ENCODE results near the gene CITED1. TPM values are rescaled to one million over a fixed set of nuclear protein-coding genes. Genes with fewer than 3 reads are reported as not detected.

CITED1 gene
- polyA plus RNA-seq, 2 donors: 0.12 to 0.18 TPM

DNA sequence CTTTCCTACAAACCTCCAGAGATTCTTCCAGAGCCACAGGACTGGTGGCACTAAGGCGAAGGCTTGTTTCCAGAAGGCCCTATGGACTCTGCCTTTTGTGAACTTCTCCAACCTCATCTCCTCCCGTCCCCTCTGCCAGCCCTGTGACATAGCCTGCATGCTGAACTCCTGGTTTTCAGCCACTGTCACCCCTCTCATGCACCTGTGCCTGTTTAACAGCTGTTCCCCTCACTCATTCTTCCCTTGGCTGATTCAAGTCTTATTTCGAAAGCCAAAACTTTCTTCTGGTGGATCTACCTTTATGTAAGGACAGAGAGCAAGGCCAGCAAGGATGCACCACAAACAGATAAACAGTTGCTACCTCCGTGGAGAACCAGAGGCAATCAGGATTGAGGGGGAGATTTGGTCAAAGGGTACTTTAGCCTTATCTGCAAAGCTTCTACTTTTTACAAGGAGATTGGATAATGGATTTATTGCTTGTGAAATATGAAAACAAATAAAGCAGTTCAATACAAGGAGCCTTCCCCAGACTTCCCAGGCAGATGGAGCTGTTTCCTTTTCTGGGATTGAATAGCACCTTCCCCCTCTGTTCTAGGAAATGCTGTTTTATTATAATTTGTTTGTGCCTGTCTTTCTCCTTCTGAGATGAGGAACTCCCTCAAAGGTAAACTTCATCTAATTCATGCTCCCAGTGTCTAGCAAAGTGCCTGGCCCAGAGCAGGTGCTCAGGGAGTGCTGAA, 5.7 kb downstream of the CITED1 start:
- Histone ChIP-seq H3K27me3 (ENCODE audit: control insufficient read depth in 1 of 2, insufficient read depth in 2 of 2, low read length in 2 of 2) (peaks cover 0 to 7% of the 10 kb centered on the region in 2 donors), H3K36me3 (ENCODE audit: control insufficient read depth in 2 of 2, insufficient read depth in 2 of 2, low read length in 1 of 2) (no peaks in the 10 kb centered on the region), H3K4me1 (ENCODE audit: control insufficient read depth in 2 of 2, insufficient read depth in 2 of 2, low read length in 1 of 2) (peaks cover 0 to 2% of the 10 kb centered on the region in 2 donors), H3K4me3 (ENCODE audit: low read depth in 1 of 2, low read length in 2 of 2) (no peak overlapping the region), H3K9me3 (ENCODE audit: control insufficient read depth in 2 of 2, insufficient read depth in 1 of 2, low read depth in 1 of 2, low read length in 1 of 2) (no peaks in the 10 kb centered on the region), H3K27ac (ENCODE audit: low read depth in 2 of 2, low read length in 1 of 2) (no peak overlapping the region)
- 71 to 87% methylated on average over 4 of the region's 4 CpGs for WGBS, 2 donors

DNA sequence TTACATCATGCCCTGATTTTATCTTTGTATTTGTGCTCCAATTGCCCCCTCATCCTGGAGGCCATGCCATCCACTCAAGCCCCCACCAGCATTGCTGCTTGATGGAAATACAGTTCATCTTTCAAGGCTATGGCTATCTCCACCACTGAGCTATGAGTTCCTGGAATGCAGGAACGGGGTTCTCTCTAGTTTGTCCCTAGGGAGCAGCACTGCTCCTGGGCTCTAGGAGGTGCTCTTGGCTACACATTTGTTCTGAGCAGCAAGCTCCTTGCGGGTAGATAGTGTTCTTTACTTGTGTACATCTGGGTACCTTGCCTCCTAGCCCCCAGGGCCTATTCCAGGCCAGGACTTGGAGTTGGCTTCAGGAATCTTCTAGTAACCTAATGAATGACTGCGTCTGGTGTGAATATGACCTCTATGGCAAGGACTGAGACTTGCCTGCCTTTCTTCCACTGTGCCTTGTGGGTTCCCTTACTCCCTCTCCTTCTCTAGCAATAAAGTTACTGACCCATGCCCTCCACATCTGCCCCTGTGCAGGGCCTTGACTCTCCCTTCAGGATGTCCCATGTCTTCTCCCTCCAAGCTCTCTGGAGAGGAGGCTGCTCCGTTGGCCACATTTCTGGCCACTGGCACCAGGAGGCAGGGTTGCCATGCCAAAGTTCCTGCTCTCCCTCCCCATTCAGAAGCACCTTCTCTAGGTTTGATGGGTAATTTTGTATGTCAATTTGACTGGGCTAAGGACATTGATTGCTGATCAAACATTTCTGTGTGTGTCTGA, 7.6 kb downstream of the CITED1 start:
- H3K4me1 ChIP-seq (ENCODE audit: control insufficient read depth in 2 of 2, insufficient read depth in 2 of 2, low read length in 1 of 2): no peaks in the 10 kb centered on the region
- no peak overlapping the region for H3K4me3 ChIP-seq (ENCODE audit: low read depth in 1 of 2, low read length in 2 of 2)
- 44 to 52% methylated on average over 4 of the region's 4 CpGs for WGBS, 2 donors
- H3K27ac ChIP-seq (ENCODE audit: low read depth in 2 of 2, low read length in 1 of 2): no peak overlapping the region
- no peaks in the 10 kb centered on the region for H3K9me3 ChIP-seq (ENCODE audit: control insufficient read depth in 2 of 2, insufficient read depth in 1 of 2, low read depth in 1 of 2, low read length in 1 of 2)
- H3K27me3 ChIP-seq (ENCODE audit: control insufficient read depth in 1 of 2, insufficient read depth in 2 of 2, low read length in 2 of 2): peaks cover 0 to 7% of the 10 kb centered on the region in 2 donors
- no peaks in the 10 kb centered on the region for H3K36me3 ChIP-seq (ENCODE audit: control insufficient read depth in 2 of 2, insufficient read depth in 2 of 2, low read length in 1 of 2)

DNA sequence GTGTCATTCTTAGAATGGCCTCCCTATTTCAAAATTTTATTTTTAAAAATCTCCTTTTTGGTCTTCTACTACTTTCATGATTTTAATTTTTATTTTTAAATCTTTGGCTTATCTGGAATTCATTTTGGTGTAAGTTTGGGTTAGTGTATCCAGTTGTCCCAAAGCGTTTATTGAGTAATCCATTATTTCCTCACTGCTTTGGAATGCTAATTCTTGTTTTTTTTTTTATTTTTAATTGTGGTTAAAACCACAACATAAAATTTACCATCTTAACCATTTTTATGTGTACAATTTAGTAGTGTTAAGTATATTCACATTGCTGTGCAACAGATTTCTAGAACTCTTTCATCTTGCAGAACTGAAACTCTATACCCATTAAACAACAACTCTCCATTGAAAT, 8.7 kb downstream of the CITED1 start:
- Histone ChIP-seq H3K4me3 (ENCODE audit: low read depth in 1 of 2, low read length in 2 of 2) (no peak overlapping the region), H3K27me3 (ENCODE audit: control insufficient read depth in 1 of 2, insufficient read depth in 2 of 2, low read length in 2 of 2) (peaks cover 0 to 3% of the 10 kb centered on the region in 2 donors), H3K4me1 (ENCODE audit: control insufficient read depth in 2 of 2, insufficient read depth in 2 of 2, low read length in 1 of 2) (no peaks in the 10 kb centered on the region), H3K9me3 (ENCODE audit: control insufficient read depth in 2 of 2, insufficient read depth in 1 of 2, low read depth in 1 of 2, low read length in 1 of 2) (no peaks in the 10 kb centered on the region), H3K36me3 (ENCODE audit: control insufficient read depth in 2 of 2, insufficient read depth in 2 of 2, low read length in 1 of 2) (no peaks in the 10 kb centered on the region), H3K27ac (ENCODE audit: low read depth in 2 of 2, low read length in 1 of 2) (no peak overlapping the region)
- WGBS, 2 donors: 71 to 93% methylated on average over 1 of the region's 1 CpG

DNA sequence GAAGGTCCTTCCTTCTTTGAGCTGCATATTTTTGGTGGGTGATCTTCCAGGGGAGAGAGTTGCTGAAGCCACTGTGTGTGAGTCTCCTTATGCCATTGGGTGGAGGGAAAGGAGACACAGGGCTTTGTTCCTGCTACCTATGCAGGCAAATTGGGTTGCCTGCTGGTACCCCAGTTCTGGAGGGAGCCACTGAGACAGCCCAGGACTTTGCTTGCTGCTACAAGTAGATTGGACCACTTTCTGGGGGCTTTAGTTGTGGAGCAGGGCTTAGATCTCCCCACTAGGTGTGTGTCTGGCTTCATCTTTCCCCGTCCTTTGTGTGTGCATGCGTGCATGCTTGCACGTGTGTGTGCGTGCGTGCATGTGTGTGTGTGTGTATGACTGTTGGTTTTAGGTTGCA, 10.0 kb downstream of the CITED1 start:
- Histone ChIP-seq H3K27me3 (ENCODE audit: control insufficient read depth in 1 of 2, insufficient read depth in 2 of 2, low read length in 2 of 2) (no peaks in the 10 kb centered on the region), H3K9me3 (ENCODE audit: control insufficient read depth in 2 of 2, insufficient read depth in 1 of 2, low read depth in 1 of 2, low read length in 1 of 2) (no peaks in the 10 kb centered on the region), H3K4me3 (ENCODE audit: low read depth in 1 of 2, low read length in 2 of 2) (no peak overlapping the region), H3K27ac (ENCODE audit: low read depth in 2 of 2, low read length in 1 of 2) (no peak overlapping the region), H3K36me3 (ENCODE audit: control insufficient read depth in 2 of 2, insufficient read depth in 2 of 2, low read length in 1 of 2) (no peaks in the 10 kb centered on the region), H3K4me1 (ENCODE audit: control insufficient read depth in 2 of 2, insufficient read depth in 2 of 2, low read length in 1 of 2) (no peaks in the 10 kb centered on the region)
- WGBS, 2 donors: 84 to 89% methylated on average over 5 of the region's 5 CpGs

DNA sequence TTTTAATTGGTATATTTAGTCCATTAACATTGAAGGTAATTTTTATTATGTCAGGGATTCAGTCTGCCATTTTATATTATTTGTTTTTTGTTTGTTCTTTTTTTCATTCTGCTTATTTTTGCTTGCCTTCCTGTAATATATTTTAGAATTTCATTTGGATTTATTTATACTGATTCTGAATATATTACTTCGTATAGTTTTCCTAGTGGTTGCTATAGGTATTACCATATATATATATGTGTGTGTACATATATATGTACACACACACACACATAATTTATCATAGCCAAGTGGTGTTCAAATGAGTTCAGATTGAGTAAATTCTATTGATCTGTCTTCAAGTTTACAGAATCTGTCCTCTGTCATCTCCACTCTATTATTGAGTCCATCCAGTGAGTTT, 11.2 kb downstream of the CITED1 start:
- no peak overlapping the region for H3K4me3 ChIP-seq (ENCODE audit: low read depth in 1 of 2, low read length in 2 of 2)
- H3K27me3 ChIP-seq (ENCODE audit: control insufficient read depth in 1 of 2, insufficient read depth in 2 of 2, low read length in 2 of 2): peaks cover 0 to 3% of the 10 kb centered on the region in 2 donors

DNA sequence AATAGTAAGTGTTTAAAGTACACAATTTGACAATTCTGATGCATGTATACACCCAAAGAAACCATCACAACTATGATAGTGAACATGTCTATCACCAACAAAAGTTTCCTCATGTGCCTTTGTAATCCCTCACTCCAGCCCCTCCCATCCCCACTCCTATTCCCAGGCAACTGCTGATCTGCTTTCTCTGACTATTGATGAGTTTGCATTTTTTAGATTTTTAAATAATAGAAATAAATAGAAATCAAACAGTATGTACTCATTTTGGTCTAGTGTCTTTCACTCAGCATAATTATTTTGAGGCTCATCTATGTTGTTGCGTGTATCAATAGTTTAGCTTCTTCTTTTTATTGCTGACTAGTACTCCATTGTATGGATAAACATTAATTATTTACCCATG, 23.4 kb downstream of the CITED1 start:
- no peaks in the 10 kb centered on the region for H3K27me3 ChIP-seq (ENCODE audit: control insufficient read depth in 1 of 2, insufficient read depth in 2 of 2, low read length in 2 of 2)
- no peaks in the 10 kb centered on the region for H3K9me3 ChIP-seq (ENCODE audit: control insufficient read depth in 2 of 2, insufficient read depth in 1 of 2, low read depth in 1 of 2, low read length in 1 of 2)
- no peak overlapping the region for H3K4me3 ChIP-seq (ENCODE audit: low read depth in 1 of 2, low read length in 2 of 2)
- H3K27ac ChIP-seq (ENCODE audit: low read depth in 2 of 2, low read length in 1 of 2): no peak overlapping the region
- H3K36me3 ChIP-seq (ENCODE audit: control insufficient read depth in 2 of 2, insufficient read depth in 2 of 2, low read length in 1 of 2): no peaks in the 10 kb centered on the region
- H3K4me1 ChIP-seq (ENCODE audit: control insufficient read depth in 2 of 2, insufficient read depth in 2 of 2, low read length in 1 of 2): no peaks in the 10 kb centered on the region
- 97 to 100% methylated on average over 1 of the region's 1 CpG for WGBS, 2 donors

More for the DNA sequence above, 11.2 kb downstream of the CITED1 start:
- no peaks in the 10 kb centered on the region for H3K4me1 ChIP-seq (ENCODE audit: control insufficient read depth in 2 of 2, insufficient read depth in 2 of 2, low read length in 1 of 2)
- no peaks in the 10 kb centered on the region for H3K9me3 ChIP-seq (ENCODE audit: control insufficient read depth in 2 of 2, insufficient read depth in 1 of 2, low read depth in 1 of 2, low read length in 1 of 2)
- H3K36me3 ChIP-seq (ENCODE audit: control insufficient read depth in 2 of 2, insufficient read depth in 2 of 2, low read length in 1 of 2): no peaks in the 10 kb centered on the region
- WGBS, 2 donors: 27 to 33% methylated on average over 1 of the region's 1 CpG
- no peak overlapping the region for H3K27ac ChIP-seq (ENCODE audit: low read depth in 2 of 2, low read length in 1 of 2)

DNA sequence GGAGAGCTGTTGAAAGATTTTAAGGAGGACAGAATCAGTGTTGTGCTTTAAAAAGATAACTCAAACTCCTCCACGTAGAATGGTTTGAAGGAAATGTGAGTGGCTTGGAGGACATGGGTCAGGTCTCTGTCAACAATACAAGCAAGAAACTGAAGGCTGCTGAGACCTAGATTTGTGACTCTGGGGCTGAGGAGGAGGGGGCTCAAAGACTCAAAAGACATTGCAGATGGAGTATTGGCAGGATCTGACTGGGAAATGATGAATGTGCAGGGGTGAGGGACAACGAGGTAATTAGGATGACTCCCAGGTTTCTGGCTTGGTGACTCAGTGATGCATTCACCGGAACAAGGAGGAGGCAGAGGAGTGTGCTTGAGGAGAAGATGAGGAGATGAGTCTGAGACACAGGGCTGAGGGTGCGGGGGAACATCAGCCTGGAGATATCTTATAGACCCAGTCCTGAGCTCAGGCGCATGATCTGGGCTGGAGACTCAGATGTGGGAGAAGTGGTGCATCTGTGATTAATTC, 25.3 kb downstream of the CITED1 start:
- Histone ChIP-seq H3K4me1 (ENCODE audit: control insufficient read depth in 2 of 2, insufficient read depth in 2 of 2, low read length in 1 of 2) (no peaks in the 10 kb centered on the region), H3K36me3 (ENCODE audit: control insufficient read depth in 2 of 2, insufficient read depth in 2 of 2, low read length in 1 of 2) (no peaks in the 10 kb centered on the region), H3K27ac (ENCODE audit: low read depth in 2 of 2, low read length in 1 of 2) (no peak overlapping the region), H3K27me3 (ENCODE audit: control insufficient read depth in 1 of 2, insufficient read depth in 2 of 2, low read length in 2 of 2) (no peaks in the 10 kb centered on the region), H3K4me3 (ENCODE audit: low read depth in 1 of 2, low read length in 2 of 2) (no peak overlapping the region), H3K9me3 (ENCODE audit: control insufficient read depth in 2 of 2, insufficient read depth in 1 of 2, low read depth in 1 of 2, low read length in 1 of 2) (no peaks in the 10 kb centered on the region)
- 64 to 70% methylated on average over 5 of the region's 5 CpGs for WGBS, 2 donors

DNA sequence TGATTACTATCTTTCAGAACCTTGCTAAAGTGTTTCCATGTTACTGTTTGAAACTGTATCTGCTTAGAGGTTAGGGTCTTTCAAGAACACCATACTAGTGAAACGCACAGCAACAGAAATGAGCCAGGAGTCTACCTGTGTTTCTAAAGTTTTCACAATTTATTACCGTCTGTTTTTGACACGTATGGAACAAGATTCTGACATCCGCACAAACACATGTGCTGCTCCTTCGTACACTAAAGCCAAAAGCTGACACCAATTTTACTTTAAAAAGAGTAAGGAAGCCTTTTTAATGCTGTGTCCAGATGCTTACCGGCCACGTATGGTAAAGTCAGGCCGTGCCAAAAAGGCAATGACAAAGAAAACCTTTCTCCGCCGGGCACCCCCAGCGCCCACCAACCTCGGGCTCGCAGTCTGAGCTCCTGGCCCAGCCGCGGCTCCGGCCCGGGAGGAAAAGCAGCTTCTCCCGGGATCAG, 29.2 kb downstream of the CITED1 start:
- H3K4me1 ChIP-seq (ENCODE audit: control insufficient read depth in 2 of 2, insufficient read depth in 2 of 2, low read length in 1 of 2): peaks cover 0 to 3% of the 10 kb centered on the region in 2 donors
- H3K9me3 ChIP-seq (ENCODE audit: control insufficient read depth in 2 of 2, insufficient read depth in 1 of 2, low read depth in 1 of 2, low read length in 1 of 2): no peaks in the 10 kb centered on the region
- peaks cover 3 to 15% of the 10 kb centered on the region in 2 donors for H3K36me3 ChIP-seq (ENCODE audit: control insufficient read depth in 2 of 2, insufficient read depth in 2 of 2, low read length in 1 of 2)
- no peaks in the 10 kb centered on the region for H3K27me3 ChIP-seq (ENCODE audit: control insufficient read depth in 1 of 2, insufficient read depth in 2 of 2, low read length in 2 of 2)
- H3K4me3 ChIP-seq (ENCODE audit: low read depth in 1 of 2, low read length in 2 of 2): peak overlapping the region; percentile 56 to 79
- WGBS, 2 donors: 1% methylated on average over 18 of the region's 18 CpGs
- peak overlapping the region; percentile 74 to 79 for H3K27ac ChIP-seq (ENCODE audit: low read depth in 2 of 2, low read length in 1 of 2)

DNA sequence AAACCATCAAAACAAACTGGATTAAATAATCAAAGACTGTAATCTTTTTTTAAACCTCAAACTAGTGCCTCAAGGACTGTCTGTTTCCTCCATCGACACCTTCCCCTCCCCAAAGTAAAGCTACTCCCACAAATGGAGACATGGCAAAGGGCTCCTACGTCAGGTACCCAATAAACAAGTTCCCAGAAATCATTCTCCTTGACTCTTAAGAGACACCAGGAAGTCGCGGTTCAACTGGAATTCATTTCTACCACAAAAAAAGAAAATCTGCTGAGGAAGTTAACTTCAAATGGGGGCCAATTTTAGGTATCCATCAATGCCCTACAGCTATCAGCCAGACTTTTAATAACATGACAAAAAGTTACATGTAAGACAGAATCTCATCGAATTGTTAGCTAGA, 31.2 kb downstream of the CITED1 start:
- H3K27ac ChIP-seq (ENCODE audit: low read depth in 2 of 2, low read length in 1 of 2): no peak overlapping the region
- peaks cover 0 to 3% of the 10 kb centered on the region in 2 donors for H3K4me1 ChIP-seq (ENCODE audit: control insufficient read depth in 2 of 2, insufficient read depth in 2 of 2, low read length in 1 of 2)
- peaks cover 7 to 21% of the 10 kb centered on the region in 2 donors for H3K36me3 ChIP-seq (ENCODE audit: control insufficient read depth in 2 of 2, insufficient read depth in 2 of 2, low read length in 1 of 2)
- no peaks in the 10 kb centered on the region for H3K9me3 ChIP-seq (ENCODE audit: control insufficient read depth in 2 of 2, insufficient read depth in 1 of 2, low read depth in 1 of 2, low read length in 1 of 2)
- WGBS, 2 donors: 35 to 56% methylated on average over 5 of the region's 5 CpGs
- H3K4me3 ChIP-seq (ENCODE audit: low read depth in 1 of 2, low read length in 2 of 2): peak overlapping the region in 1 of 2 donors; percentile 56
- H3K27me3 ChIP-seq (ENCODE audit: control insufficient read depth in 1 of 2, insufficient read depth in 2 of 2, low read length in 2 of 2): no peaks in the 10 kb centered on the region

All from esophagus (tissue), 2 donors.